Psoas muscle (tissue), 8 donors: ENCODE measurements around the gene MED31. TPM values are rescaled to one million over a fixed set of nuclear protein-coding genes. Genes with fewer than 3 reads are reported as not detected.

ENCODE experiments used
- ATAC-seq, 4 donors: fragments of 200-7000 bp; cut with Tn5 transposase; one replicate each; pipeline ENCODE4 v1.9.1; 2020; ENCODE audit warnings: moderate library complexity in 3 of 4, mild to moderate bottlenecking in 2 of 4
- DNase-seq, 2 donors: peaks; one replicate each; pipeline ENCODE4 v3.0.0-alpha.2; 2020
- H3K27ac ChIP-seq: fragments of 200-600 bp; one replicate; pipeline ENCODE4 v1.8.0; 2022
- H3K27me3 ChIP-seq, 3 donors: fragments of 200-600 bp in 1 of 3; one replicate each; pipeline versions ENCODE4 v1.6.1 to v1.8.0; 2013 to 2022; ENCODE audit warnings: low read length in 2 of 3, mild to moderate bottlenecking in 2 of 3, moderate library complexity in 1 of 3; ENCODE audit not compliant: insufficient read depth in 3 of 3
- H3K36me3 ChIP-seq, 2 donors: fragments of 200-600 bp in 1 of 2; one replicate each; pipeline versions ENCODE4 v1.6.1 to v1.8.0; 2013 to 2022; ENCODE audit warnings: low read depth in 1 of 2, mild to moderate bottlenecking in 1 of 2, moderate library complexity in 1 of 2; ENCODE audit not compliant: insufficient read depth in 1 of 2
- H3K4me1 ChIP-seq: fragments of 200-600 bp; one replicate; pipeline ENCODE4 v1.8.0; 2022
- H3K4me3 ChIP-seq: fragments of 200-600 bp; one replicate; pipeline ENCODE4 v1.8.0; 2022; ENCODE audit warnings: mild to moderate bottlenecking
- H3K9me3 ChIP-seq: fragments of 200-600 bp; one replicate; pipeline ENCODE4 v1.8.0; 2022
- WGBS, 3 donors: extraction: QIAGEN DNeasy Blood & Tissue Kit; methylation state at CpG; one replicate each; pipeline versions ENCODE4 v1.1.6 to v1.1.7; 2013; 5-methylcytosine and 5-hydroxymethylcytosine counted together
- intact Hi-C, 2 donors: fragments of 100-400 bp; cut with DNase I; formaldehyde crosslinking; loops; one replicate each; pipeline versions ENCODE4 v1.11.0 to v1.14.2; 2022
- polyA plus RNA-seq, 3 donors: library from polyadenylated mRNA; stranded (reverse); fragments of 200-250 nt; gene quantifications; one replicate each; pipeline ENCODE4 v1.2.3, GENCODE V29; 2013
- total RNA-seq, 4 donors: library from RNA; stranded (reverse); fragmentation: NEBNext Ultra II Directional in 2 of 4; extraction: Animal tissue kit (Norgen Biotek cat#: 25700) in 2 of 4; gene quantifications; one replicate each; pipeline versions ENCODE4 v1.2.1 to v1.2.4, GENCODE V29; 2021 to 2023
- TF ChIP-seq, protein P1 (sequence below): fragments of 200-600 bp; IDR thresholded peaks from one replicate; pipeline ENCODE4 v1.8.0; 2022; ENCODE audit warnings: antibody characterized with exemption
- donor health status: healthy with polysubstance abuse.
- donor health status: DM: no; HTN: no; CAD: no; lungs with moderate emphysema.
- donor health status: Bipolar disorder and iron deficiency.
- donor health status: healthy.
- donor health status: DM: yes; HTN: yes; CAD: no.
- donor health status: DM: no; HTN: no; CAD: no.
- donor health status: DM: no; HTN: no; CAD: no.
- donor health status: DM: yes; HTN: yes; CAD: no.

The MED31 gene
- total and polyA plus RNA-seq, 7 donors = 12.2 to 55.2 (median 12.7) TPM

DNA sequence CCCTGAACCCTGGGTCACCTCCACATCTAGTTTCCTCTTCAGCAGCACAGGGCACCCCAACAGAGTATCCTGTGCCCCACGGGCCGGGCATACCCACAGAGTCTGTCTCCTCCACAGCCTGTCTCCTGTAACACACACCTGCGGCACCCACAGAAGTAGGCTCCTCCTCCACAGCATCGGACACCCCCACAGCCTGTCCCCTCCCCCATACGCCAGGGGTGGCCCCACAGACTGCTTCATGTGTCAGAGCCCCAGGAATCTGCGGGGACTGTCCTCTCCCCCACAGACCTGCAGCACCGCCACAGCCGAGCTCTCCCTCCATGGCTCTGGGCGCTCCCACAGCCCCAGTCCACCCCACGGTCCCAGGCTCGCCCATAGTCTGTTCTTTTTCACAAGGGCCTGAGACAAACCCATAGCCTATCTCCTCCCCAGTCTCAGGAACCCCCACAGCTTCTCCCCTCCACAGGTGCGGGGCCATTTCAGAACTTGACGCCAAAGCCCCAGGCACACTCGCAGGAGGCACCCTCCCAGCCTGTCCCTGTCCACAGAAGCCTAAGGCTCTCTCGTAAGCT, 12.3 kb downstream of the MED31 start:
- Histone ChIP-seq H3K4me1 (peaks cover 13% of the 10 kb centered on the region), H3K9me3 (no peaks in the 10 kb centered on the region), H3K4me3 (peak overlapping the region; percentile 80), H3K36me3 (peaks cover 5 to 24% of the 10 kb centered on the region in 2 donors), H3K27ac (no peak overlapping the region), H3K27me3 (no peaks in the 10 kb centered on the region)
- TF ChIP-seq, protein P1, sequence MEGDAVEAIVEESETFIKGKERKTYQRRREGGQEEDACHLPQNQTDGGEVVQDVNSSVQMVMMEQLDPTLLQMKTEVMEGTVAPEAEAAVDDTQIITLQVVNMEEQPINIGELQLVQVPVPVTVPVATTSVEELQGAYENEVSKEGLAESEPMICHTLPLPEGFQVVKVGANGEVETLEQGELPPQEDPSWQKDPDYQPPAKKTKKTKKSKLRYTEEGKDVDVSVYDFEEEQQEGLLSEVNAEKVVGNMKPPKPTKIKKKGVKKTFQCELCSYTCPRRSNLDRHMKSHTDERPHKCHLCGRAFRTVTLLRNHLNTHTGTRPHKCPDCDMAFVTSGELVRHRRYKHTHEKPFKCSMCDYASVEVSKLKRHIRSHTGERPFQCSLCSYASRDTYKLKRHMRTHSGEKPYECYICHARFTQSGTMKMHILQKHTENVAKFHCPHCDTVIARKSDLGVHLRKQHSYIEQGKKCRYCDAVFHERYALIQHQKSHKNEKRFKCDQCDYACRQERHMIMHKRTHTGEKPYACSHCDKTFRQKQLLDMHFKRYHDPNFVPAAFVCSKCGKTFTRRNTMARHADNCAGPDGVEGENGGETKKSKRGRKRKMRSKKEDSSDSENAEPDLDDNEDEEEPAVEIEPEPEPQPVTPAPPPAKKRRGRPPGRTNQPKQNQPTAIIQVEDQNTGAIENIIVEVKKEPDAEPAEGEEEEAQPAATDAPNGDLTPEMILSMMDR = no peak
- intact Hi-C loops = no loop called here
- no peak for DNase-seq
- WGBS, 3 donors = 49 to 63% (median 53%) methylated on average over 14 to 15 of the region's 15 CpGs
- no peak for ATAC-seq

DNA sequence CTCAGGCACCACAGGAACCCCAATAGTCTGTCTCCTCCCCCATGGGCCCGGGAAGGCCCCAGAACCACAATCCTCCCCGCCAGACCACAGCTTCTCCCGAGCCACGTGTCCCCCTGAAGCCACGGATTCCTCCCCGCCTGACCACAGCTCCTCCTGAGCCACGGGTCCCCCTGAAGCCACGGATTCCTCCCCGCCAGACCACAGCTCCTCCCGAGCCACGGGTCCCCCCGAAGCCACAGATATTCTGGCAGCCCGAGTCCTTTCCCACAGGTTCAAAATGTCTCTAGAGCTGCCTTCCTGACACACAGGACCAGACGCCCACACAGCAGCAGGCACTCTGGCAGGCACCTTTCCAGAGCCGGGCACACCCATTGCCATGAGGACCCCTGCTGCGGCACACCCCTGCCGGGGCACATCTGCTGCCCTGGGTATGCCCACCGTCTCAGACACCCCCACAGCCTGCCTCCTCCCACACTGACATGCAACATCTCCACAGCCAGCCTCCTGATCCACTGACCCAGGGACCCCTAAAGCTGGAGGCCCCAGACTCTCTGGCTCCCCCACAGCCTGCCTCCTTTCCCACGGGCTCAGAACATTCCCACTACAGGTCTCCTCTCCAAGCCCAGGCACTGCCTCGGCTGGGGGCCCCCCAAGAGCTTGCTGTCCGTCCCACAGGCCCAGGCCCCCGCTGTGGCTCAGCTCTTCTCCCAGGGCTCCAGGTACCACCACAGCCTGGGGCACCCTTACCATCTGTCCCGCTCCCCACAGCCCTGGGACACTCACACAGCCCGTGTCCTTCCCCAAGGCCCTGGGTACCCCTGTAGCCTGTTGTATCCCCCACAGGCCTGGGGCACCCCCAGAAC, 13.1 kb downstream of the MED31 start:
- Histone ChIP-seq H3K4me1 (peaks cover 13% of the 10 kb centered on the region), H3K27me3 (no peaks in the 10 kb centered on the region), H3K36me3 (peaks cover 0 to 24% of the 10 kb centered on the region in 2 donors), H3K27ac (no peak overlapping the region), H3K4me3 (no peak overlapping the region), H3K9me3 (no peaks in the 10 kb centered on the region)
- TF ChIP-seq, protein P1 = no peak
- no peak for DNase-seq
- ATAC-seq = no peak
- intact Hi-C loops = no loop called here
- WGBS, 3 donors = 80 to 81% (median 80%) methylated on average over 23 to 24 of the region's 24 CpGs

DNA sequence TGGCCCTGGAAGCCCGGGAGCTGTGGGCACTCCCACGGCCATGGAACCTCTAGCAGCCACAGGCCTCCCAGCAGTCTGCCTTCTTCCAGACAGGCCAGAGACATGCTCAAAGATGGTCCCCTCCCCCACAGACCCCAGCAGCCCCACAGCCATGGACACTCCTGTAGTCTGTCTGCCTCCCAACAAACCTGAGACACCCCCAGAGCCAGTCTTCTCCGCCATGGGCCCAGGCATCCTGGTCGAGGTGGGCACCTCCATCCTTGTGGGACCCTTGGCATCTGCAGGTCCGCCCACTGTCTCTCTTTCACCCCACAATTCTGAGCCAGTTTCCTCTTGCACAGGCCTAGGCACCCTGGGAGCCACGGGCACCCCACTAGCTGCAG, 14.0 kb downstream of the MED31 start:
- no peak for ATAC-seq
- no peak for DNase-seq
- H3K27ac ChIP-seq = no peak overlapping the region
- TF ChIP-seq, protein P1 = no peak
- H3K4me3 ChIP-seq = no peak overlapping the region
- no peaks in the 10 kb centered on the region for H3K9me3 ChIP-seq
- H3K36me3 ChIP-seq = peaks cover 0 to 24% of the 10 kb centered on the region in 2 donors
- no peaks in the 10 kb centered on the region for H3K27me3 ChIP-seq
- intact Hi-C loops = no loop called here
- peaks cover 13% of the 10 kb centered on the region for H3K4me1 ChIP-seq
- 89 to 97% (median 90%) methylated on average over 4 to 6 of the region's 6 CpGs for whole genome bisulfite sequencing, 3 donors

DNA sequence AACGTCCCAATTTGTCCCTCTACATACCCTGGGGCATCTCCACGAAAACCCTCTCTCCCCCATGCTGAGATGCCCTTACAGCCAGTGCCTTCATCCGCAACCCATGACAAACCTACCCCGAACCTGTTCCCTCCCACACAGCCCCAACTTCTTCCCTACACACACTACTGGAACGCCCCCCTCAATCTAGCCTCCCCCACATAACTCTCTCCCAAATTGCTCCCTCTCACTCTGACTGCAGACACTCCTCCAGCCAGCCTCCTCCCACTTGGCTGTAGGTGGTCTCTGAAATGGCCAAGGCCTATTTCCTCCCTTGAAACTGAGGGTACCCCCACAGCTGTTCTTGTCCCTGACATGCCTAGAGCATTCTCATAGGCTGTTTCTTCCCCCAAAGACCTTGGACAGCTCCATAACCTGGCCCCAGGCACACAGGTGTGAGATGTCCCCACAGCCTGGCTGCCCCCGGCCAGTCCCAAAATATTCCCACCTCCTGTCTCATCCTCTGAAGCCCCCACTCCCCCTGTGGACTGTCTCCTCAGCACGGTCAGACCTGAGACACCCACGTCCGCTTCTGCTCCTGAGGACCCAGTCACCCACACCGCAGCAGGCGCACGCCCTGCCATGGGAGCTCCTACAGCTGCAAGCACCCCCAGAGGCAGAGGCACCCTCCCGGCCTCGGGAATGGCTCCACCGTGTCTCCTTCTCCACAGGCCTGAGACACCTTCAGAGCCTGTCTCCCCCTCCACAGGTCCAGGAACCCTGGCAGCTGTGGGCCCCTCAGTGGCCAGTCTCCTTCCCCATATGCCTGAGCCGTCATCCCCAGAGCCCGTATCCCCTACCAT, 14.6 kb downstream of the MED31 start:
- TF ChIP-seq, protein P1 = no peak
- Histone ChIP-seq H3K9me3 (no peaks in the 10 kb centered on the region), H3K27me3 (no peaks in the 10 kb centered on the region), H3K36me3 (peaks cover 0 to 29% of the 10 kb centered on the region in 2 donors), H3K4me1 (peaks cover 11% of the 10 kb centered on the region), H3K27ac (no peak overlapping the region), H3K4me3 (no peak overlapping the region)
- WGBS, 3 donors = 89 to 91% (median 89%) methylated on average over 17 of the region's 17 CpGs
- no peak for ATAC-seq
- intact Hi-C loops = no loop called here
- DNase-seq = no peak
